ENCODE measurements around the gene PTPRM.

GRCh38 chr18:7809978-7810377, 242.9 kb downstream of the PTPRM start:
- TF ChIP-seq POLR2AphosphoS5 (IDR thresholded peaks at IDR 0.05; ENCODE audit: low read depth, low read length) (no peak), POLR2A (IDR thresholded peaks at IDR 0.05; ENCODE audit: low read depth, low read length) (no peak), TAF1 (IDR thresholded peaks at IDR 0.05; ENCODE audit: low read depth, low read length) (no peak), SPI1 (IDR thresholded peaks at IDR 0.05; ENCODE audit: low read depth, low read length) (no peak), POU2F2 (IDR thresholded peaks at IDR 0.05; ENCODE audit: low read depth, low read length) (no peak), PAX5 (IDR thresholded peaks at IDR 0.05; ENCODE audit: insufficient read depth, low read length, severe bottlenecking) (no peak)

Data from GM12891 (cell line).